Measurements from ENCODE around the gene MROH2A.

- TF ChIP-seq POLR2A (IDR thresholded peaks at IDR 0.05) (no peak), CTCF (IDR thresholded peaks at IDR 0.05) (no peak)
Measured at GRCh38 chr2:233760043-233760442, 18.1 kb upstream of the MROH2A start, which contains the start of gene UGT1A1.

Measured in heart left ventricle (tissue), 13 donors.